Natural killer cell (primary cell): ENCODE measurements around the gene VARS1. TPM values are rescaled to one million over a fixed set of nuclear protein-coding genes. Genes with fewer than 3 reads are reported as not detected.
"Not testable (repeated sequence)": the region's sequence is repeated elsewhere in the genome, so short reads cannot be mapped to it uniquely, and the experiment has no call there.

Source experiments
- ATAC-seq, 3 donors: fragments of 150-1000 bp in 2 of 3; fragments of 200-7000 bp in 1 of 3; cut with Tn5 transposase; 1 replicate in 1 of 3; 2 replicates in 2 of 3; pipeline ENCODE4 v1.10.0; 2021; ENCODE audit warnings: mild to moderate bottlenecking in 2 of 3, moderate library complexity in 2 of 3
- DNase-seq, 2 donors: peaks; one replicate each; pipeline versions ENCODE4 v3.0.0 to v3.0.0-alpha.2; 2013 to 2021; ENCODE audit warnings: mixed read lengths in 1 of 2
- H3K27ac ChIP-seq: one replicate; pipeline ENCODE4 v1.5.1; 2013; ENCODE audit warnings: mild to moderate bottlenecking, low read length
- H3K27me3 ChIP-seq: one replicate; pipeline ENCODE4 v1.6.1; 2013; ENCODE audit warnings: low read length; ENCODE audit not compliant: control insufficient read depth, insufficient read depth
- H3K36me3 ChIP-seq: one replicate; pipeline ENCODE4 v1.6.1; 2013; ENCODE audit warnings: low read length; ENCODE audit not compliant: control insufficient read depth, insufficient read depth
- H3K4me1 ChIP-seq: one replicate; pipeline ENCODE4 v1.6.1; 2013; ENCODE audit warnings: low read length; ENCODE audit not compliant: control insufficient read depth, insufficient read depth
- H3K4me3 ChIP-seq: one replicate; pipeline ENCODE4 v1.5.1; 2013; ENCODE audit warnings: low read length
- H3K9me3 ChIP-seq: one replicate; pipeline ENCODE4 v1.6.1; 2013; ENCODE audit warnings: low read length; ENCODE audit not compliant: control insufficient read depth, insufficient read depth
- H3K27ac Mint-ChIP-seq, 2 donors: one replicate each; pipeline ENCODE4 v1.8.0; 2022; ENCODE audit warnings: mild to moderate bottlenecking in 2 of 2, mixed read lengths in 2 of 2, moderate library complexity in 1 of 2
- H3K27me3 Mint-ChIP-seq, 2 donors: one replicate each; pipeline ENCODE4 v1.8.0; 2022; ENCODE audit warnings: low read depth in 2 of 2, mixed read lengths in 2 of 2
- H3K36me3 Mint-ChIP-seq: one replicate; pipeline ENCODE4 v1.8.0; 2022; ENCODE audit warnings: mixed read lengths
- H3K4me1 Mint-ChIP-seq, 2 donors: one replicate each; pipeline ENCODE4 v1.8.0; 2022; ENCODE audit warnings: mixed read lengths in 2 of 2
- H3K4me3 Mint-ChIP-seq: one replicate; pipeline ENCODE4 v1.8.0; 2022; ENCODE audit warnings: mild to moderate bottlenecking, moderate library complexity, mixed read lengths
- H3K9me3 Mint-ChIP-seq, 2 donors: one replicate each; pipeline ENCODE4 v1.8.0; 2022; ENCODE audit warnings: mixed read lengths in 2 of 2
- WGBS: methylation state at CpG from one replicate; pipeline ENCODE4 v1.1.7; 2013; ENCODE audit warnings: missing lambda C conversion rate; ENCODE audit not compliant: insufficient coverage; 5-methylcytosine and 5-hydroxymethylcytosine counted together
- intact Hi-C: fragments of 100-400 bp; cut with micrococcal nuclease; formaldehyde crosslinking; loops from one replicate; pipeline ENCODE4 v1.14.2; 2022
- total RNA-seq, 4 donors: library from RNA; stranded (reverse); fragments of 120-200 nt in 1 of 4; gene quantifications; one replicate each; pipeline versions ENCODE4 v1.2.3 to v1.2.4, GENCODE V29; 2013 to 2022
- TF ChIP-seq, protein P1 (sequence below): fragments of 200-600 bp; IDR thresholded peaks from one replicate; pipeline ENCODE4 v1.8.0; 2022; ENCODE audit warnings: antibody characterized with exemption

VARS1 gene
- 10 to 100 TPM; 45.2 to 58.6 (median 49.2) TPM for total RNA-seq
- 31.8 TPM for total RNA-seq (2013)

DNA sequence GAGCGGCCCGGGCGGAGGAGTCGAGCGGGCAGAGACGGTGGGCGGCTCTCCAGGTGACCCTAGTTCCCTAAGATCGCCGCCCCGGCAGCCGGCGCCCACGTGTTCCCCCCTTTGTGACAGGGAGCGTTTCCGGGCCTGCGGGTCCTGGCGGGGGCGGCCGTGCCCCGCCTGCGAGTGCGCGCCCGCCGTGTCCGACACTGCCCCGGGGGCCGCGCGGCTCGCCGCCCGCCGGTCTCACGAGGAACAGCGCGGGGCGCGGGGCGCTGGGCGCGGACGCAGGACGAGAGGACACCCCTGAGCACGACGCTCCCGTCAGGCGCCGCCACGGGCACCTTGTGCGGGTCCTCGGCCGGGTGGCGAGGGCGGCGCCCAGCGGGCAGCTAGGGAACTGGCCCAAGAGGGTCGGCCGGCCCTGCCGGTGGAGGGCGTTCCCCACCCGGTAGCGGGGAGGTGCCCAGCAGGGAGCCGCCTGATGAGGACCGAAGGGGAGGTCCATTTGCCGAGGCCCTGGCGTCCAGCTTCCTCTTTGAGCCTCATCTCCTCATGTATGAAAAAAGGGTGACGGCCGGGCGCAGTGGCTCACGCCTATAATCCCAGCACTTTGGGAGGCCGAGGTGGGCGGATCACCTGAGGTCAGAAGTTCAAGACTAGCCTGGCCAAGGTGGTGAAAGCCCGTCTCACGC is at the start of gene VARS1:
VARS1 (minus strand) TSS at position 137 of the 683 bp plus-strand sequence. CDS start 535 bp downstream, outside the sequence.
- intact Hi-C loops, result loop anchor here (1.0 to 5.0 kb wide), 2 partner anchors 11 to 37 kb away; partner anchors contain the start of gene LSM2
- Histone ChIP-seq H3K4me1 (peaks cover 34% of the 10 kb centered on the region), H3K36me3 (peaks cover 8% of the 10 kb centered on the region), H3K27me3 (no peaks in the 10 kb centered on the region), H3K9me3 (no peaks in the 10 kb centered on the region), H3K4me3 (peak within 1 kb of the TSS; percentile 67), H3K27ac (peak within 1 kb of the TSS; percentile 77)
- DNase-seq (peak; percentile 90 to 92), ATAC-seq (peak; percentile 94 to 98 (median 94))
- Mint-ChIP-seq H3K27me3 (no peaks in the 10 kb centered on the region), H3K4me3 (peak within 1 kb of the TSS; percentile 91), H3K27ac (peak within 1 kb of the TSS; percentile 96), H3K4me1 (peaks cover 26 to 36% of the 10 kb centered on the region in 2 donors), H3K9me3 (no peaks in the 10 kb centered on the region), H3K36me3 (peaks cover 2% of the 10 kb centered on the region)
- TF ChIP-seq, protein P1, sequence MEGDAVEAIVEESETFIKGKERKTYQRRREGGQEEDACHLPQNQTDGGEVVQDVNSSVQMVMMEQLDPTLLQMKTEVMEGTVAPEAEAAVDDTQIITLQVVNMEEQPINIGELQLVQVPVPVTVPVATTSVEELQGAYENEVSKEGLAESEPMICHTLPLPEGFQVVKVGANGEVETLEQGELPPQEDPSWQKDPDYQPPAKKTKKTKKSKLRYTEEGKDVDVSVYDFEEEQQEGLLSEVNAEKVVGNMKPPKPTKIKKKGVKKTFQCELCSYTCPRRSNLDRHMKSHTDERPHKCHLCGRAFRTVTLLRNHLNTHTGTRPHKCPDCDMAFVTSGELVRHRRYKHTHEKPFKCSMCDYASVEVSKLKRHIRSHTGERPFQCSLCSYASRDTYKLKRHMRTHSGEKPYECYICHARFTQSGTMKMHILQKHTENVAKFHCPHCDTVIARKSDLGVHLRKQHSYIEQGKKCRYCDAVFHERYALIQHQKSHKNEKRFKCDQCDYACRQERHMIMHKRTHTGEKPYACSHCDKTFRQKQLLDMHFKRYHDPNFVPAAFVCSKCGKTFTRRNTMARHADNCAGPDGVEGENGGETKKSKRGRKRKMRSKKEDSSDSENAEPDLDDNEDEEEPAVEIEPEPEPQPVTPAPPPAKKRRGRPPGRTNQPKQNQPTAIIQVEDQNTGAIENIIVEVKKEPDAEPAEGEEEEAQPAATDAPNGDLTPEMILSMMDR, result peak; percentile 74
- WGBS, result under 1% methylated on average over 75 of the region's 75 CpGs

DNA sequence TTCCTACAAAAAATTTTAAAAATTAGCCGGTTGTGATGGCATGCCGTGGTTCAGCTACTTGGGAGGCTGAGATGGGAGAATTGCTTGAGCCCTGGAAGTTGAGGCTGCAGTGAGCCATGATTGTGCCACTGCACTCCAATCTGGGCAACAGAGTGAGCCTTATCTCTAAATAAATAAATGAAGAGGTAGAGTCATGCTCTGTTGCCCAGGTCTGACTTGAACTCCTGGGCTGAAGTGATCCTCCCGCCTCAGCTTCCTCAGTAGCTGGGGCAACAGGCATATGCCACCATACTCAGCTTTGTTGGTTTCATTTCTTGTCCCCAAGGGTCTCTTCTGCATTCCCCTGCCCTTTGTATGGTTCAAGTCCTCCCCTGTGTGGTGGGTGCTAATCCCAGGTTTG is 49.0 kb upstream of the VARS1 start:
- no peaks in the 10 kb centered on the region for H3K4me1 Mint-ChIP-seq
- peaks cover 9% of the 10 kb centered on the region for H3K36me3 ChIP-seq
- 94% methylated on average over 3 of the region's 3 CpGs for WGBS
- H3K4me3 Mint-ChIP-seq, result no peak overlapping the region
- ATAC-seq, result no peak
- H3K27ac ChIP-seq, result no peak overlapping the region
- no peaks in the 10 kb centered on the region for H3K27me3 ChIP-seq
- H3K27me3 Mint-ChIP-seq, result no peaks in the 10 kb centered on the region
- intact Hi-C loops, result no loop called here
- no peaks in the 10 kb centered on the region for H3K9me3 ChIP-seq
- H3K9me3 Mint-ChIP-seq, result no peaks in the 10 kb centered on the region
- H3K36me3 Mint-ChIP-seq, result peaks cover 1% of the 10 kb centered on the region
- no peak for DNase-seq
- H3K4me3 ChIP-seq, result no peak overlapping the region
- no peaks in the 10 kb centered on the region for H3K4me1 ChIP-seq
- H3K27ac Mint-ChIP-seq, result no peak overlapping the region
- TF ChIP-seq, protein P1, result no peak

DNA sequence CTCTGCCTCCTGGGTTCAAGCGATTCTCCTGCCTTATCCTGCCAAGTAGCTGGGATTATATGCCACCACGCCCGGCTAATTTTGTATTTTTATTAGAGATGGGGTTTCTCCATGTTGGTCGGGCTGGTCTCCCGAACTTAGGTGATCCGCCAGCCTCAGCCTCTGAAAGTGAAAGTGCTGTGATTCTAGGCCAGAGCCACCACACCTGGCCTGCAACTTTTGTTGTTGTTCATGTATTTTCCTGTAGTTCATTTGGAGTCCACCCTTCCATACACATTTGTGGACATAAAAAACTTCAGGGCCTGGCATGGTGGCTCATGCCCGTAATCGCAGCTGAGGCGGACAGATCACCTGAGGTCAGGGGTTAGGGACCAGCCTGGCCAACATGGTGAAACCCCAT is 46.5 kb upstream of the VARS1 start:
- ATAC-seq, result no peak
- no peak overlapping the region for H3K27ac Mint-ChIP-seq
- no peak overlapping the region for H3K4me3 ChIP-seq

DNA sequence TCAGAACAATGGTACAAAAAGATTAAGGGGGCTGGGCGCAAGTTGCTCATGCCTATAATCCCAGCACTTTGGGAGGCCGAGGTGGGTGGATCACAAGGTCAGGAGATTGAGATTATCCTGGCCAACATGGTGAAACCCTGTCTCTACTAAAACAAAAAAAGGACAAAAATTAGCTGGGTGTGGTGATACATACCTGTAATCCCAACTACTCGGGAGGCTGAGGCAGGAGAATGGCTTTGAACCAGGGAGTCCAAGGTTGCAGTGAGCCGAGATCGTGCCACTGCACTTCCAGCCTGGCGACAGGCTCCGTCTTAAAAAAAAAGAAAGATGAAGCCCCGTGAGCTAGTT is 44.2 kb upstream of the VARS1 start:
- Histone ChIP-seq H3K4me1 (peaks cover 38% of the 10 kb centered on the region), H3K36me3 (peaks cover 34% of the 10 kb centered on the region)
- H3K4me3 Mint-ChIP-seq, H3K9me3 ChIP-seq, H3K27me3 ChIP-seq, DNase-seq, ATAC-seq, H3K27ac Mint-ChIP-seq, H3K4me3 ChIP-seq, H3K36me3 Mint-ChIP-seq, H3K27me3 Mint-ChIP-seq, H3K9me3 Mint-ChIP-seq, intact Hi-C loops, H3K27ac ChIP-seq: not testable (repeated sequence)
- 96% methylated on average over 8 of the region's 8 CpGs for WGBS
- peaks cover 28 to 29% of the 10 kb centered on the region in 2 donors for H3K4me1 Mint-ChIP-seq

More for the DNA sequence above, 46.5 kb upstream of the VARS1 start:
- no peaks in the 10 kb centered on the region for H3K9me3 ChIP-seq
- H3K27ac ChIP-seq, result no peak overlapping the region
- Mint-ChIP-seq H3K27me3 (no peaks in the 10 kb centered on the region), H3K36me3 (peaks cover 6% of the 10 kb centered on the region), H3K9me3 (no peaks in the 10 kb centered on the region), H3K4me1 (peaks cover 7 to 8% of the 10 kb centered on the region in 2 donors), H3K4me3 (no peak overlapping the region)
- TF ChIP-seq, protein P1, result no peak
- no peaks in the 10 kb centered on the region for H3K27me3 ChIP-seq
- WGBS, result 92% methylated on average over 9 of the region's 9 CpGs
- intact Hi-C loops, result no loop called here
- DNase-seq, result no peak
- peaks cover 19% of the 10 kb centered on the region for H3K4me1 ChIP-seq
- peaks cover 31% of the 10 kb centered on the region for H3K36me3 ChIP-seq
